GM21723 (cell line): Measurements from ENCODE around the gene PLAAT3.
A peak's percentile ranks its signal among the peaks of the same experiment; 100 is the strongest.
"Not testable (repeated sequence)": the region's sequence is repeated elsewhere in the genome, so short reads cannot be mapped to it uniquely, and the experiment has no call there.

ENCODE experiments used
- ATAC-seq: cut with Tn5 transposase; IDR thresholded peaks from one replicate; pipeline ENCODE4 v1.9.1; 2021; ENCODE audit warnings: mild to moderate bottlenecking, moderate library complexity; ENCODE audit not compliant: unreplicated experiment

PLAAT3 gene

DNA sequence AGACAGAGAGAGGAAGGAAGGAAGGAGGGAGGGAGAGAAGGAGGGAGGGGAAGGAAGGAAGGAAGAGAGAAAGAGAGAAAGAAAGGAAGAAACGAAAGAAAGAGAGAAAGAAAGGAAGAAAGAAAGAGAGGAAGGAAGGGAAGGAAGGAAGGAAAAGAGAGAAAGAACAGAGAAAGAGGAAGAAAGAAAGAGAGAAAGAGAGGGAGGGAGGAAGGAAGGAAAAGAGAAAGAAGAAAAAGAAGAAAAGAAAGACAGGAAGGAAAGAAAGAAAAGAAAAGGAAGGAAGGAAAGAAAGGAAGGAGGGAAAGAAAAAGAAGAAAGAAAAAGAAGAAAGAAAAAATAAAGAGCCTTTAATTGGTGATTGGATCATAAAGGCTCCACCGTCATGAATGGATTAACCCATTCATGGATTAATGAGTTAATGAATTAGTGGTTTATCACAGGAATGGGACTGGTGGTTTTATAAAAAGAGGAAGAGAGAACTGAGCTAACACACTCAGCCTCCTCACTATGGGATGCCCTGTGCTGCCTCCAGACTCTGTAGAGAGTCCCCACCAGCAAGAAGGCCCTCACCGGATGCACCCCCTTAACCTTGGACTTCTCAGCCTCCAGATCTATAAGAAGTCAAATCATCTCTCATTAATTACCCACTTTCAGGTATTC lies 42.1 kb downstream of the PLAAT3 start:
- ATAC-seq = peak; percentile 42

DNA sequence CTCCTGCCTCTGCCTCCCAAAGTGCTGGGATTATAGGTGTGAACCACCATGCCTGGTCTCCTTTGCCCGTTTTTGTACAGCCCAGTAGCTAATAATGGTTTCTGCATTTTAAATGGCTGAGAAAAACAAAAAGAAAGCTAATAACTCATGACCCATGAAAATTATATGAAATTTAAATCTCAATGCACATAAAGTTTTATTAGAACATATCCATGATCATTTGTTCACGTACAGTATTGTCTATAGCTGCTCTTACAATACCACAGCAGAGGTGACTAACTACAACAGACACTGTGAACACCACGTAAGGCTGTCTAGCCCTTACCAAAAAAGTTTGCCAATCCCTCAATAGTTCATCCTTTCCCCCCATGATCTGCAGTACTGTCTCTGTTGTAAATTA lies 44.7 kb downstream of the PLAAT3 start:
- no peak for ATAC-seq

DNA sequence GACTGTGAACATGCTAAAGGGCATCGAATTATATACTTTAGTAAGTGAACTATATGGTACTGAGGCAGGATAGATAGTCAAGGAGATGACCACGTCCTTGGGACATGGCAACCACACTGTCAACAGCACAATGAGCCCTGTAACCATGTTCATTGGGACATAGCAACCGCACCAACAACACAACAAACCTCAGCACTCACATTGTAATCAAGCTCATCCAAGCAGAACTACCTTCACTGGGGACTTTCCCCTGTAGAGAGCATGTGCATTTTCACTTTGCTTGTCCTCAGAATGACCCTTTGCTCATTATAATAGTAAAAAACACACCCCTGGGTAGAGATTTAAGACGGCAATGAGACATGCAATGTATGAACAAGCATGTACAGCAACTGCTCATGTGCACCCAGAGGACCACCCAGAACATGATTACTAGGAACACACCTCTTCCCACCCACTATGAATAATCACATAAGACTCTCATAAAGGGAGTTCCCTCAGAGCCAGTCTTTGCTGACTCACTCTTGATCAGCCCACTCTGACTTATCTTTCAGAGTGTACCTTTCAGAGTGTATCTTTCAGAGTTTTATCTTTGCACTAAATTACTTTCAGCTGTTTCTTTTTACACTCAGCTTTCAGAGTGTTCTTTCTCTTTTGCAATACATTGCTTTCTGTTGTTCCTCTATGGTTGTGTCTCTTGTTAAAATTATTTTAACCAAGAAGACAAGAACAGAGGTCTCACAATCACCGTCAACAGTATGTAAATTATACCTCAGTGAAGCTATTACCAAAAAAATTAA lies 47.0 kb downstream of the PLAAT3 start:
- ATAC-seq = peak; percentile 79

DNA sequence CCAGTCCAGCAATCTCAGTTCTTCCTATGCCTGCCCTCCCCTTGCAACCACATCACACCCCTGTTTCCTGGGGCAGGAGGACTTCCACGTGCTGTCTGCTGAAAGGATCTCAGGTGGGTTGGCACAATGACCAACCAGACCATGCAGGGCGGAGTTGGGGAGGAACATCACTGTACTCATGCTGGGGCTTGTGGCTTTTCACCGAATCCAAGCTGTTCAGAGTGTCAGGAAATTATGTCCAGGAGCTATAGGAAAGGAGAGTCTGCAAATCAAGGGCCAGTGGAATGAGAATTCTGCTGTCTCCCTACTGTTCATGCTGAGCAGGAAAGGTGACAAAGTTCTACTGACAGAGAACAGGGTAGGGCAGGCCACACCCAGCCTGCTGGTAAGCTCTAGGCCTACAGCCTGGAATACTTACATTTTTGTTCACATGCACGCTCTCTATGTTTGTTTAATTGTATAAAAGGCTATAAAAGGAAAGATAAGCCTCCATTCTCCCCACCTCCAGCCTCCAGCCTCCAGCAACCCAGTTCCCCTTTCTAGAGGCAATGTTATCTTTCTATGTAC lies 49.4 kb downstream of the PLAAT3 start:
- no peak for ATAC-seq

DNA sequence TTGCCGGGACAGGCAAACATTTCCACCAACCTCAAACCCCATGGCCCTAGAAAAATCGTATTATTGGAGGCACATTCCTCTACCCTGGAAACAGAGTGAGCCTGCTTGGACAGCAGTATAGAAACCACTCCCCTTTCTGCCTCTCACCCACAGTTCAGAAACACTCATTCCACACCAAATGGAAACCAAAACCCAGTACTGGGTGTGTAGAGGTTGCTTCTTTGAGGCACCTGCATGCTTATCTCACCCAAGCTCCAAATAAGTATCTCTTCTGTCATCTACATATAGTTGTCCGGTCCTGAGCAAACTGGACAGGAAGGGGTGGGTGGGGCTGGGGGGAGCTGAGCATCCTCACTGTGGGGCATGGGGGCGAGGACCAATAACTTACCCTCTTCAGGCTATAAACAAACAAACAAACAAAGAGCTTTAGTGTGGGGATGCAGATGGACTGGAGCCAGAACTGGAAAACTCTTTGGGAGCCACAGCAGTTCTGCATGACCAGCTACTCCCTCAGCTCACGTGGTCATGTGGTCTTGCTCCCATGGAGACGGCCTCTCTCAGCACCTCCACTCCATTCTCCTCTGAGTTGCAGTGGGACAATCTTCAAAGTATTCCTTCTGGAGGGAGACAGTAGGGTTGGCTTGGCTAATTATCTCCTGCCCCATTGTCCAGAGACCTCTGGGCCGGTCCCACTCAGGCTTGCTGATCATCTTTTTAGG lies 50.0 kb downstream of the PLAAT3 start:
- ATAC-seq = peak; percentile 69

DNA sequence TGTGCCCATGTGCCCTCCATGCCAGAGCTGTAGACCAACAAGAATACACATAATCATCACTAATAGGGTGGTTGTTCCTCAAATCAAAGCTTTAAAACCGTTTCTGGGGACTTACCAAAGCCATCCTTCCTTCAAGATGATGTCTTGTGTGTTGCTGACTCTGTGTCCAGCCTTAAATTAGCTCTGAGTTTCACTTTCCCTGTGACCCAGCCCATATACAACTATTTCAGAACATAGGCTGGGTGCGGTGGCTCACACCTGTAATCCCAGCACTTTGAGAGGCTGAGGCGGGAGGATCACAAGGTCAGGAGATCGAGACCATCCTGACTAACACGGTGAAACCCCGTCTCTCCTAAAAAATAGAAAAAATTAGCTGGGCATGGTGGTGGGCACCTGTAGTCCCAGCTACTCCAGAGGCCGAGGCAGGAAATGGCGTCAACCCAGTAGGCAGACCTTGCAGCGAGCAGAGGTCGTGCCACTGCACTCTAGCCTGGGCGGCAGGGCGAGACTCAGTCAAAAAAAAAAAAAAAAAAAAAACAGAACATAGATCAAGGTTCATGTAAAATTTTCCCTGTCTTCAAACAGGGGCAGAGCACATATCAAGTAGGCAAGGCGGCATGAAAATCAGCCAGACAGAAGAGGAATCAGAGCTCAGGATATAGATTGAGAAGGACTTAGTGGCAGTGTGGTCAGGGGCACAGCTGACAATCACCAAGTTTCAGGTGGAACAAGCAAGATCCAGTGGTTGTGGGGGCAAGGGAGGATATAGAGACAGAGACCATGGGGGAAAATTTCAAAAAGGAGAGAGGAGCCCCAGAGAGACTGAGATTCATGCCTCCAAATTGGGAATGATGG lies 50.8 kb downstream of the PLAAT3 start, which contains the start of gene PLAAT2:
Gene PLAAT2, minus strand, starts transcription at position 179 of the 855 bp plus-strand sequence. Its CDS starts 55 bp downstream, at position 124.
- ATAC-seq = no peak

DNA sequence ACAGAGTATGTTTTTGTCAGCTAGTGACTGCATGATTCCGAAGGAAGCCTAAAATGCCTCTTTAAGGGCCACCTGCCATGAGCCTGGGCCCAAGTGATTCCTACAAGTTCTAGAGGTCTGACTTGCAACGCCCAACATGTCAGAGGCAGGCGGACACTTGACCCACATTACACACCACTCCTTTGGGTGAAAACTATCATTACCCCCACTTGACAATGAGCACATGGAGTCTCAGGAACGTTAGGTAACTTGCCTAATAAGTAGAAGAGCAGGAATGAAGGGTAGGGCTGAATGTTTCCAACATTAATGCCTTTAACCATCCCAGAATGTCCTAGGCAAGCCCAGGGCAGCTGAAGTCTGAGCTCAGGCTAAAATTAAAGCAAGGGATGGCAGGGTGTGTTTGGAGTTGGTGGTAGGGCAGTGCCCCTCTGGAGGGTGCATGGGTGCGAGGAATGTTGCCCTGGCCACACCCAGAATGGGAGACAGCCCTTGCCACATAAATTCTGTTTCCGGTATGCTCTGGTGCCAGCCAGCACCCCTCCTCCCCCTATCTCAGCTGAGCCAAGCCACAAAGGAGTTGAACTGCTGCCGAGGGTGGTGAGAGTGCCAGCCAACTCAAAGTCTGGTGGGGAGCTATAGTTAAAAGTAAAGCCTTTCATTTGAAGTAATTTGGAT lies 53.6 kb downstream of the PLAAT3 start:
- no peak for ATAC-seq

DNA sequence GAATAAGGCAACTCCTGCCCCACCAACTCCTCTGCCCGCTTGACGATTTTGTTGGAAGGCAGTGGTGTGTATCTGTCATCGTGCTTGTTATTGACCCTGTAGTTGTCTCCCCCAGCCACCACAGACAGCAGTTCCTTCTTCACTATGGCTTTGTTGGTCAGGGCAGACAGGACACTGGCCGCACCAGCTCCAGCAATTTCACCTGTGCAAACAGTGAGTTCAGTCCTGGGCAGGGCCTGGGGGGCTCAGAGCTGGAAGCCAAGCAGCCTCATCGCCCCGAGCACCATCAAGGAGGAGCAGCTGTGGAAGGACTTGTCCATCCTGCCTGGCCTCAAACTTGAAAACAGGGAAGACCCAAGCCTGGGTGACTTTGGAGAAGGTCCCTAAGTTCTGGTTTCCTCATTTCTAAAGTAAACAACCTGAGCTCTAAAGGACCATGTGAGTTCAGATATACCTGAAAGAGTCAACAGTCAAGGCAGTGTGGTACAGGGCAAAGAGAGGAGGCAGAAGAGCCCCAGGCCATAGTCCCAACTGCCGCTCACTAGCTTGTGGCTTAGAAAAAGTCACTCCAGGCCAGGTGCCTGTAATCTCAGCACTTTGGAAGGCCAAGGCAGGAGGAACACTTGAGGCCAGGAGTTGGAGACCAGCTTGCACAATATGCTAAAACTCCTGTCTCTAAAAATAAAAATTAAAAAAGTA lies 55.6 kb downstream of the PLAAT3 start:
- no peak for ATAC-seq

DNA sequence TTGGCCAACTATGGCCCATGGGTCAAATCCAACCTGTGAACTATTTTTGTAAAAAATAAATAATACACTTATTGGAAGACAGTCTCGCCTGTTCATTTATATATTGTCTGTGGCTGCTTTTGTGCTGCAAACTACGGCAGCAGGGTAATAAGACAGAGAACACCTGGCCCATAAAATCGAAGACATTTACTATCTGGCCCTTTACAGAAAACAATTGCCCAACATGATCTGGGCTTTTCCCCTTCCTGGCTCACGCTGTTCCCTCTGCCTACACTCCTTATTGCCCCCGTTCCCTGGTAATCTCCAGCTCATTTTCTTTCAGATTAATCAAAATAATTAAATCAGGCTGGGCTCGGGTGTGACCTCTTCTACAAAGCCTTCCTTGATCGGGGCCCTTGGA lies 56.7 kb downstream of the PLAAT3 start:
- ATAC-seq = no peak

DNA sequence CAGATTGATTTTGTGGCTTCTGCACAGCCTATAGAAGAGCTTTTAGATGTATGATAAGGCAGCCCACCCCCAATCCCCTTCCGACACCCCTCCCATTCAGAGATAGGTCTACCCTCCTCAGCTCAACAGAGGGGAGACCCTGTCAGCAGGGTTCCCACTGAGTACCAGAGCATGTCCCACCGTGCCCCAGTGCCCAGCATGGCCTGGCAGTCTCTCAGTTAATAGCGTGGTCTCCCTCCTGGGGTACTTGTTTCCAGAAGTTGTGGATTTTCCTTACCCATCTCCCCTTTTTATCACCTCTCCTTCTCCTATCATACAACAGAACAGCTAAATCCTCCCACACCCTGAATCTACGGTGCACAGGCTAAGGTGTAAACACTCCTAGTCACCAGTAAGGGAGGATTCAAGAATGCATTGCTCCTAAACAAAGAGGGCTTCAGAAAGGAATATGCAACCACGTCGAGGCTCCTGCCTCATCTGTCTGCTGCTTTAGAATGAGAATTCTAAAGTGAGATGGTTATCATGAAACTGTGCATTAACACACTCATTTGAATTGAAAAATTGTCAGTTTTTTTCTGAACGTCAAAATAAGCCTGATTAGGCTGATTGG lies 57.7 kb downstream of the PLAAT3 start:
- no peak for ATAC-seq

DNA sequence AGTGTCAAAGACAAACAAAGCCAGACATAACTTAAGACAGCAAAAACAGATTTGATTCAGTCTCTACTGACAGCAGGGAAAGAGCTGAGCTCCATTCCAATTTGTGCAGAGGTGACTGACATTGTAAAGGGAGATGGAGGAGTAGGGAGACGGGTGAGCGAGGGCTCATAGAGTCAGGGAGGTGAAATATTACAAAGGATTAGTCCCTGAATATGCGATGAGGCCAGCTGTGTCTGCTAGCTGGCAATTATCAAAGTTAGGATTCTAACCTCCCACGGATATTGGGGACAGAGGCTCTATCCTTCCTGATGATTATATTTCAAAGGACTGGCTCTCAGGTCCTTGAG lies 59.4 kb downstream of the PLAAT3 start:
- ATAC-seq = no peak

DNA sequence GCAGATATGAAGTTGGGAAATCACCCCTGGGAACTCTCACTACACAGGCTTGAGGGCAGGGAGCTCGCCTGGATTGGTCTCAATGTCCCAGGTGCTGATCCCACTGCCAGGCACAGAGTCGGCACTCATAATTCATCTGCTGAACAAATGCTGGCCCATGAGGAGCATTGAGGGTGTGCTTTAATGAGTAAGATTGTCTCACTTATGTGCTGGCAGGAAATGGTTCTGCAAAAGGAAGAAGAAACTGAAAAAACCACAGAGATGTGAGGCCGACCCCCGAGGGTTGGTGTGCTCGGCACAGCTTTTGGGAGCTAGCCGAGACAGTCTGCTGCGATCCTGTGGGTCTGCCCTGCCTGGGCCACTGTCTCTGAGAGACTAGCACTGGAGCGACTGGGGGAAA lies 60.5 kb downstream of the PLAAT3 start:
- peak; percentile 81 for ATAC-seq

DNA sequence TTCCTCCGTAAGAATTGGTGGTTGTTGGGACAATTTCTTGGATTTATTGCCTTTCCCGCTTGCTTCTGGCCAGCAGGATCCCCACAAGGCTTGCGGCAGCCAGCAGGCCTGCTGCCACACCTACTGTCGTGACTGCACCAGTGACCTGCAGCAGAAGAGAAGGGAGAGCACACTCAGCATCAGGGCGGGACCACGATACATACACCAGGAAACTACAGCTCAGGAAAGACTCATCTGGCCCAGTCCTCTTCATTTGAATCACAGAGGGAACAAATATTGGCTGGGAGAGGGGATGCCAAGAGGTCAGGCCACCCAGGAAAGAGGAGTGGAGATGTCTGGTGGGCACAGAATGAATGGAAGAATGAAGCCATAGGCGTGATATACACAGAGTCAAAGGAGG lies 61.3 kb downstream of the PLAAT3 start:
- ATAC-seq = no peak

DNA sequence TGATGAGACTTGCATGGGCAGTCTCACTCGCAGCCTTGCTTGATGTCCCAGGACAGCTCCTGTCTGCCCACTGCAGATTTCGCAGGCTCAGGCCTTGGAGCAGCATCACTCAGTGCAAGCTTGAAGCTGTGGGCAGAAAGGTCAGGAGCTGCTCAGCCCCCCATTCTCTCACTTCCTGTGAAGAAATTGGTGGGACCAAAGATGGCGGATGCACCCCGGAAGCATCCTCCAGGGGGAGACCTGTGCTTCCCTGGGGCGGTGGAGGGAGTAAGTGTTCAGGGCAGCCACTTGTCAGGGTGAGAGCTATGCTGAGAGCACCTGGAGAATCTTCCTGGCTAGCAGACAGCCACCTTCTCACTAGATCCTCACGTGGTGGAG lies 62.4 kb downstream of the PLAAT3 start:
- no peak for ATAC-seq

DNA sequence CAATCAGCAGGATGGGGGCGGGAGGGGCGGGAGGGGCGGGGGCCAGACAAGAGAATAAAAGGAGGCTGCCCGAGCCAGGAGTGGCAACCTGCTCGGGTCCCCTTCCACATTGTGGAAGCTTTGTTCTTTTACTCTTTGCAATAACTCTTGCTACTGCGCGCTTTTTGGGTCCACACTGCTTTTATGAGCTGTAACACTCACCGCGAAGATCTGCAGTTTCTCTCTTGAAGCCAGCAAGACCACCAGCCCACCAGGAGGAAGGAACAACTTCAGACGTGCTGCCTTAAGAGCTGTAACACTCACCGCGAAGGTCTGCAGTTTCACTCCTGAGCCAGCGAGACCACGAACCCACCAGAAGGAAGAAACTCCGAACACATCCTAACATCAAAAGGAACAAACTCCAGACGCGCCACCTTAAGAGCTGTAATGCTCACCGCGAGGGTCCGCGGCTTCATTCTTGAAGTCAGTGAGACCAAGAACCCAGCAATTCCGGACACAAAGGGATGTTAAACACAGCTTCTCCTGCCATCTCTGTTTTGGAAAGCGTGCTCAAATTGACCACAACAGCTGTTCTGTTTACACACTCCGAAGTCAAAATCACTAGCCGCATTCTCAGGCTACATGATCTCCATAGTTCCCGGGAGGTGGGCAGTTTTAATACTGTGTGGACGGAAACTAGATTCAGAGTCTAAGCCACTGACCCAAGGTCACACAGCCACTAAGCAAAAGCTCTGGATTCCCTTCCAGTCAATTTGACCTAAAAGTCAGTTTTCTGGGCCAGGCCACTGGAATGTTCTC lies 62.9 kb downstream of the PLAAT3 start:
- no peak for ATAC-seq

DNA sequence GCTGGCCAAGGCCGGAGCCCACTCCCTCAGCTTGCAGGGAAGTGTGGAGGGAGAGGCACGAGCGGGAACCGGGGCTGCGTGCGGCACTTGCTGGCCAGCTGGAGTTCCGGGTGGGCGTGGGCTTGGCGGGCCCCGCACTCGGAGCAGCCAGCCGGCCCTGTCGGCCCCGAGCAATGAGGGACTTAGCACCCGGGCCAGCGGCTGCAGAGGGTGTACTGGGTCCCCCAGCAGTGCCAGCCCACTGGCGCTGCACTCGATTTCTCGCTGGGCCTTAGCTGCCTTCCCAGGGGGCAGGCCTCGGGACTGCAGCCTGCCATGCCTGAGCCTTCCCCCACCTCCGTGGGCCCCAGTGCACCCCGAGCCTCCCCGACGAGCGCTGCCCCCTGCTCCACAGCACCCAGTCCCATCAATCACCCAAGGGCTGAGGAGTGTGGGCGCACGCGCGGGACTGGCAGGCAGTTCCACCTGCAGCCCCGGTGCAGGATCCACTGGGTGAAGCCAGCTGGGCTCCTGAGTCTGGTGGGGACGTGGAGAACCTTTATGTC lies 64.0 kb downstream of the PLAAT3 start:
- not testable (repeated sequence) for ATAC-seq

DNA sequence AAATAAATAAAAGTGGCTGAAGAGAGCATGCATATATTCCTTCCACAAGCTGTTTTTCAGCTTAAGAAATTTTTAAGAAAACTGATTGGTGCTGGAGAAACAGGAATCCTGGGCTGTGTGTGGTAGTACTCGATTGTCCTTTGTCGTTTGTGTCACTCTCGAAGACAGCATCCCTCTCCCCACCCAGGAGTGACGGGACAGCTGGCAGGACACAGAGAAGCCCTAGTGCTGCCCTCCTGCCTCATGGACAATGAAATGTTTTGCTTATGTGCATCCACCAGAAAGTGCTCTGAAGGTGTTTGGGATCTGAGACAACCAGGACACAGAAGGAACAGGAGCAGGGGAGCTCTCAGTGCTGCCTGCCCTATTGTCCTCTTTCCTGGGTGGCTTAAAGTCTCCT lies 64.8 kb downstream of the PLAAT3 start:
- no peak for ATAC-seq

DNA sequence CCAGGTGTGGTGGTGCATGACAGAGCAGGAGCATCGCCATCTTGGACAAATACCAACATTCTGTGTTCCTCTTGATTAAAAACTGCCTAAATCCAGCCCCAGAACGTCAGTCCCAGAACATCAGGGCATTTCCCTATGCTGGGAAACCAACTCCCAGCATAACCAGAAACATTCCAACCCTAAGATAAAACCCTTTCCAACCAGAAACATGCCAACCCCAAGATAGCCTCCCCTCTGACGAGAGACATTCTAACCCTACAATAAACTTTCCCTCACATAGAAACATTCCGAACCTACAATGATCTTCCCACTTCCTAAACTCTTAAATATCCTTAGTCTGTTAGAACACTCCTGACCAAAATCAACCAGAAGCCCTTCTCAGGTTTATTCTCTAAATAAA lies 66.1 kb downstream of the PLAAT3 start:
- no peak for ATAC-seq
